ENCODE results near the gene SETBP1.

Gene SETBP1

GRCh38 chr18:45049578-45050319 lies 369.1 kb downstream of the SETBP1 start:
- DNase-seq, result no peak

DNA sequence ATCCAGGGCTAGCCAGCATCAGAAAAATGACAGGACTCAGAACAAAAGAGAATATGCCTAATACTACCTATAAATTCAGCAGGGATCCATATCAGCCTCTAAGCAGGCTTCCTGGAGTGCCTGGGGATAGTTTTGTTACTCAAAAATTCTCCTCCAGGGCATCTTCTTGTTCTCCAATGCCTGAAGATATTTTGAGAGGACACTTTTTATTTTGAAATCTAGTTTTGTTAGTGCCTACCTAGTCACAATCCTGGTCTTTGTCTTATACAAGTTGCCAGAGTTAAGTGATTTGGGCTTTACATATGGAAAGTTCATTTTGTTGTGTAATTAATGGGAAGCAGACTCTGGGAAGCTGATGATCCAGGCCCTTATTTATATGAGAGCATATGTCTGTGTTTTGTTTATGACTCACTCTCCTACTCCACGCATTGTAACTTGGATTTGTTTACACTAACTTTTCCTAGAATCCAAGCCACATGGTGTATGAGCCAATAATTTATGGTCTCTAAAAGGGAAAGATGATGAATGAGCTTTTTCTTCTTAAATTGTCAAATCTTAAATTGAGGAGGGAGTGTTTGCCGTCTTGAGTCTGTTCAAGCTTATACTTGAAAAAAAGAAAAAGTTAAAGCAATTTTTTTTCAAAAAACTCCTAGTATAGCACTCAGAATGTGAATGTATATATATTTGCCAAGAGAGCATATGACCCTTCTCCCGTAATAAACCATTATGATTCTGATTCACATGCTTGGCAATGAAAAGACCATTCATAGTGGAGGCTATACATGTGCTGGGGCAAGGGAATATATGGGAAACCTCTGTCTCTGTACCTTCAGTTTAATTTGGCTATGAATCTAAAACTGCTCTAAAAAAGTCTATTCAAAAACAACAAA lies 370.3 kb downstream of the SETBP1 start:
- DNase-seq, result no peak

DNA sequence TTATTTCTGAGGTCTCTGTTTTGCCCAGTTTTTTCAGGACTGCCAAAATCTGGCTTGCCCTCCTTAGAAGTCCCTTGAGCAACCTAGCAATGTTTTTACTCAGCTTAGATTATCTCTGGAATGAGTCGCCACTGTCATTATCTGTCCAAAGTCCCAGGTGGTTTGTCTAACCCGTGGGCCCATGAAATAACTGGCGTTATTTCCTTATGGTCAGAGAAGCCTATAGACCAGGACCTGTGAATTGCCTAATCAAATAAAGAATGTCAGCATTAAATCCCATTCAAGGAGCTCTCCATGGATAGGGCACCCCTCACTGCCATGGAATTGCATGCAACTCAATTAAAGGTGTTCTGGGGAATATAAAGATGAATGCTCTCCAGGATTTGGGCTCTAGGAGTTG lies 373.9 kb downstream of the SETBP1 start:
- DNase-seq, result no peak

GRCh38 chr18:45055811-45056210 lies 375.1 kb downstream of the SETBP1 start:
- no peak for DNase-seq

DNA sequence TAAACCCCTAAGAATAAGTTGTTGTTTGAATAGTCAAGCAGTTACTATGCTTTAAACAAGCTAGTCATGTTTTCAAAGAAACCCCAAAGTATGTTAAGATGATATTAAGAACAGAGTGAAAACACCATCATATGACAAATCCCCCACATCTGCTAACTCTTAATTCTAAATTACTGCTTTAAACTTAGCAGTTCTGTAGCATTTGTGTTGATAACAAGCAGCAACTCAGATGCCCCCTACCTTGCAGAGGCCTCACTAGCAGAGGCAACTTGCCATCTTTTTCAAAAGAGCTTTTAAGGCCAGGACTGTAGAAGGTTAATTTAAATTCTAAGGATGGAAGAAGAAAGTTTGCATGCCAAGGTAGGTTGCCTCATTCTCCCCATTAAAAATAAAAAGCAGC lies 376.2 kb downstream of the SETBP1 start:
- DNase-seq, result no peak

DNA sequence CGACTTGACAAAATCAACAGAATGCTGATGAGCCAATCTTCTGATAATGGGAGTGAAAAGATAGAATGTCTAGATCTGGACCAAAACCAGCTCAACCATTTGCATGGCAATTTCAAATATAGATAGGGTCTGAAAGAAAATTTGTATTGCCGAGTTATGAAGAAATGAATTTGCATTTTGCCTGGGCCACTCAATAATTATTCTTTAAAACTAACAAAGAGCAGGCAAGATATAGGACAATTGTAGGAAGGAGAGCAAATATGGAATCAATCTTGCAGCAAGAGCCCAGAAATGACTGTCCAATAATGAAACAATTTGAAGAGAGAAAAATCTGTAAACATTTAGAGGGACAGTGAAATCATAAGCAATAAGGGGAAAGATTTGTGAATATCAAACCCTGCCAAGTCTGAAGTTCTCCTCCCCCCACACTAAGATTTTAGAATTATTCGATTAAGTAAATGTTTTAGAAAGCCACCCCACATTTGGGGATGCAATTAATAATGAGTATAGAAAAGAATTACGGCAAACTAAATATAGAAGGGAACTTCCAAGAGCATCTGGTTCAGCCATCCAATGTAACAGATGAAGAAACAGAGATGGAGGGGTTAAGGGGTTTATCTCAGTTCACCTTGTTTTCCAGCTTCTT lies 377.4 kb downstream of the SETBP1 start:
- DNase-seq, result no peak

DNA sequence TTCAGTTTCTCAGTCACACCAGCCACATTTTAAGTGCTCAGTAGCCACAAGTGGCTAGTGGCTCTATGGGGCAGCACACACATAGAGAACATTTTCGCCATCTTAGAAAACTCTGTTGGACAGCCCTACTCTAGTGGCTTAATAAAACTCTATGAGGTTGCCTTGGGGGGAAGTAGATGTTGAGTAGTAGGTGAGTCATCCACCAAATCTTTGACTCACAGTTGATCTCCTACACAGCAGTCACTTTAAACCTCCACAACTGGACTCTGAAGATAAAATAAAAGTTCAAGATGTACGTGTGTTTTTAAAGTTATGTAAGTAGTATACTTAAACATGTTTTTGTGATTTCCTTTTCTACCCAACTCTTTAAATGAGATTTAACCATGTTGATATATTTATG lies 379.0 kb downstream of the SETBP1 start:
- peak; percentile 11 for DNase-seq

DNA sequence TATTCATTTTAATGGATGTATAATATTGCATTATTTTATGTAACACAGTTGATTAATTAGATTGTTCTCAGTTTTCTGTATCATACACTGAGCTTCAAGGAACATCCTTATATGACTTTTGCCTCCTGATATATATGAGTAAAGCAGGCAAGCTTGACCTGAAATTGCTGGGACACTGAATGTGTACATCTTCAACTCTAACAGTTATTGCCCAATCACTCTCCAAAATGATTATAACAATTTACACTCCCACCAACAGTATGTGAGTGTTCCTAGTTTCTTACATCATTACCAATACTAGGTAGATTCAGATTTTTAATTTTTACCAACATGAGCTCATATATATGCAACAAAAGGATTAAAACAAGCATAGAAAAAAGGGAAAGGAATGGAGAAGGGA lies 379.4 kb downstream of the SETBP1 start:
- DNase-seq, result no peak

DNA sequence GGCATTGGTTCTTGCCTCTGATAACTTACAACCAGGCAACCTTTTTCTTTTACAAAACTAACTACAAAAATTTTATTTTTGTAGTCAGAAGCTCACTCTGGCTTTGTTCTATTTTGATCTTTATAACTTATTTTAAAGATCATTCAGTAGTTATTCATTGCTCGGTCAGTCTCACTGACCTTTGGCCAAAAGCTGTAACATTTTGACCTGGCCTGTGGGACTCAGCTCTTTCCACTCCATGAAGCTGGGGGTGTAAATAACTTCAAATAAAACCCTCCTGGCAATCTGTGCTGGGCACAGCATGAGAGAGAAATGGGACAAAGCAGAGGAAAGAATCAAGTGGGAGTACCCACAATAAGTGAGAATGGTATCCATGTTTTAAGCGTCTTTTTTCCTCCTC lies 380.7 kb downstream of the SETBP1 start:
- DNase-seq, result no peak

DNA sequence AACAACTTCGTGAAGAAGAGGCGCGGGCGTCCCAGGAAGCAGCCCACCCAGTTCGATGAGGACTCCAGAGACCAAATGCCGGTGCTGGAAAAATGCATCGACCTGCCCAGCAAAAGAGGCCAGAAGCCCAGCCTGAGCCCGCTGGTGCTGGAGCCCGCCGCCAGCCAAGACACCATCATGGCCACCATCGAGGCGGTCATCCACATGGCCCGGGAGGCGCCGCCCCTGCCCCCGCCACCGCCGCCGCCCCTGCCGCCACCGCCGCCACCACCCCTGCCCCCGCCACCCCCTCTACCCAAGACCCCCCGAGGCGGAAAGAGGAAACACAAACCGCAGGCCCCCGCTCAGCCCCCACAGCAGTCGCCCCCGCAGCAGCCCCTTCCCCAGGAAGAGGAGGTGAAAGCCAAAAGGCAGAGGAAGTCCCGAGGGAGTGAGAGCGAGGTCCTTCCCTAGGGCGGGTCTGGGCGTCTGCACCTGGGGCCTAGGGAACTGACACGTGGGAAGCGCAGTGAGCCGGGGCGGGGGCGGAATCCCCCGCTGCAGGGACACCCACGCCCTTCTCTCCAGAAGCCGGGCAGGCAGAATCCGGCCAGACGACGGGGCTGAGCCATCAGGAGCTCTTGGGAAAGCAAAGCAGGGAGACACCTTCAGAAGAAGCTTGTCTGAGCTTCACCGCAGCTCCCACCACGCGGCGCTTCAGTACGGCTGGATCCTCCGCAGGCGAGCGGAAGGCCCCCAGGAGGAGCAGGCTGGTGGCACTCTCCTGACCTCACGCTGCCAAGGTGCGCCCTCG lies 382.8 kb downstream of the SETBP1 start:
- no peak for DNase-seq

DNA sequence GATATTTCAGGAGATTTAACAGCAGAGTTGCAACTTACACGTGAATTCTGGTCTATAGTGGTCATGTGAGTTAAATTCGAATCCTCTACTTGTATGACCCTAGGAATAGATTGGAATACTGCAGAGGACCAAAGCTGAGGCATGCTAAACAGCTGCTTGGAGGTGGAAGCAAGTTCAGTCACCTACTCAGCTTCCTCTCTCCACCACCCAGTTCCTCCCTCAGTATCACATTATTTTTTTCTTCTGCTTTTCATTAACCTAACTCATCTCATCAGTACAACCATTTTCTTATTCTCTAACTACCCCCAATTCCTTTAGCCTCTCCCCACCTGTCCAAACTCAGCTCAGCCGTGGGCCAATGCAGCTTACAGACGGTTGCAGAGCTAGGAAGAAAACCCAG lies 385.5 kb downstream of the SETBP1 start:
- DNase-seq, result no peak

DNA sequence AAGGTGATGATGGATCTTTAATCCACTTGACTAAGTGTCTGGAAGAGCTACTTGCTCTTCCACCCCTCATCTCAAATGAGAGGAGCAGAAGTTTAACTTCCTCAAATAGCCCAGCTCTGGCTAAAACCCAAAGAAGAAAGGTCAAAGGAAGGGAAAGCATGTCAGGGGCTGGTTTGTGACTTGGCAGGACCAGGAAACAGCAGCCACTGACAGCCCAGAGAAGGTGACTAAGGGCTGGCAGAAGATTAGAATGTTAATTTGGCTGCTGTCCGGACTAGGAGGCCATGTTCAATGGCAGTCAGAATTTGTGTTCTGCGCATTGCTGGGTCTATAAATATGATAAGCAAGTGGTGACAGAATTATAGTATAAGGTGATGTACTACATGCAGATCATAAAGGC lies 386.2 kb downstream of the SETBP1 start:
- DNase-seq, result no peak

DNA sequence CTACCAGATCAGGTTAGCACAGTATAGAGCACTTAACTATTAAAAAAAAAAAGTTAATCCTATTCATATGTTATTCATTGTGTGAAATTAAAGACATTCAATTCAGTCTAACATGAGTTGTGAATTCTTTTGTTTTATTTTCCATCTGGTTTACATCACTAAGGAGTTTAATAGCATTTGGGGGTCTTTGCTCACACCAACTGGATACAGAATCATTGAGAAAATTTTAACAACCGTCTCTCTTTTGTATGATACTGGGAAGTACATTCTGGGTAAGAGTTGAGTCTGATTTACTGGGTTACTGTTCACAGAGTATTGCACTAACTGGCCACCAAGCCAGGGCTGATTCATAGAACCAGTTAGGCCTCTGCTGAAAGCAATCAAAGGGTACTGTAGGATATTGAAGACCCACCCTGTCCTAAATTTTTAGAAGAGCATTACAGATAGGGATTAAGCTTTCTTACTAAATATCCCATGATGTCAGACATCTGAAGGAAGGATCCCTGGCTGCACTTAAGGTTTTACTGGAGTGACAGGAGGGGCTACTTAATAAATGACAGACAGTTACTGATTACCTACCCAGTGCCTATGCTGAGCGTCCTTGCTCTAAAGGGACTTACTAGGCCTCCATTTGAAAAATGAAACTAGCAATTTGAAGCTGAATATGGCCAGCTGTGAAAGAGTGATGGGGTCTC lies 387.9 kb downstream of the SETBP1 start:
- DNase-seq, result no peak

DNA sequence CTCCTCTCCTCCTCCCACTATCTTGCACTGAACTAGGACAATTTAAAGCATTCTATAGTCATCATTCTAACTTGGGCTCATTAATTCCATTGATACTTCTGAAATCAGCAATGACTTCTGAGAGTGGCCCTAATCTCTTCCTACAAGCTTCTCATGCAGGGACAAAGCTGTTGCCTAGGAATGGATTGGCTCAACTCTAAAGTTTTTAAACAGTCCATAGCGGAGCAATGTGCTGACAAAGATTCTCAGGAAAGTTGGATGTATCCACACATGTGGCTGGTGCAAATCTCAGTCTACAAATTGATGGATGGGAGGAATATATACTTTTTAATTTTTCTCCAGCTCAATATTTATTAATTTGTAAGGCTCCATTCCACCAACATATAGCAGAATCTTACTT lies 388.9 kb downstream of the SETBP1 start:
- DNase-seq, result no peak

GRCh38 chr18:45071956-45072355 lies 391.3 kb downstream of the SETBP1 start:
- no peak for DNase-seq

- DNase-seq, result no peak
These were observed 392.9 kb downstream of the SETBP1 start for GRCh38 chr18:45073556-45073955.

GRCh38 chr18:45081566-45082181 lies 401.0 kb downstream of the SETBP1 start:
- no peak for DNase-seq

GRCh38 chr18:45083226-45083855 lies 402.7 kb downstream of the SETBP1 start:
- DNase-seq, result no peak

GRCh38 chr18:45084206-45084605 lies 403.5 kb downstream of the SETBP1 start:
- DNase-seq, result no peak

DNA sequence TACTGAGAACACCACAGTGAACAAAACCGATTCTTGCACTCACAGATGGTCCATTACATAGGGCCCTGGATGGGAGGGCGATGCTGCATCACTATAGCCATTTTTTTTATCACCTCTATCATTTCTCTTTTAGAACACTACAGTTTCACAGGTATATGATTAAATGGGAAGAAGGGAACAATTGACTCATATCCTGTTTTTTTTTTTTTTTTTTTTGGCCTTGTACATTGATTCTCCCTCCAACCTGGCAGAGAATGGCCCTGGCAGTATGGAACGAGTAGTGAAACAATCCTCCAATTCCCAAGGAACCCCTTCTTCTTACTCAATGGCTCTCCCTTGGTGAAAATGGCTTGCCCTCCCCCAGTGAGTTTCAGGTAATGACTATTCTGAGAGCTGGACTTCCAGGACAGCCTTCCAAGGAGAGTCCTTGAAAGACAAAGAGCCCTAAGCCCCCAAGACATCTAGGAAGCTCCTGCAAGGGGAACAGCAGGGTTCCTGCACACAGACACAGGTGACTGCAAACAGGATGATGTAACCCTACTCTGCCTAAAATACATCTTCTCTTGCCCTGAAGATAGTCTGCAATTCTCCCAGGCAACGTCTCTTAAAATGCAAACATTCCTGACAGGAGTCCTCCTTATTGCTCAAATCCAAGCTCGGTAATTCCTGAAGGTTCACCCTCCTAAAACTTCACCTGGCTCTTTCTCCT lies 405.4 kb downstream of the SETBP1 start:
- no peak for DNase-seq

GRCh38 chr18:45086777-45087176 lies 406.1 kb downstream of the SETBP1 start:
- DNase-seq, result no peak

All from T1000 (cell line).